HCT116 (cell line): ENCODE measurements around the gene GYS1. TPM values are rescaled to one million over a fixed set of nuclear protein-coding genes. Genes with fewer than 3 reads are reported as not detected.

Experiments
- ATAC-seq: fragments of 200-7000 bp; cut with Tn5 transposase; 2 replicates; pipeline ENCODE4 v1.9.1; 2020; ENCODE audit warnings: mild to moderate bottlenecking, moderate library complexity
- BruUV-seq: library from RNA; stranded (reverse); fragments of 400-500 nt; replicated peaks from 2 replicates; lab custom pipeline; 2021; lab: Mats Ljungman, UMichigan
- CTCF ChIA-PET: fragments of 300-600 bp; sonication (Branson Sonifier 250); formaldehyde crosslinking; loops from one replicate; lab custom pipeline; 2021; ENCODE audit warnings: antibody characterized with exemption; lab: Charles Lee
- POLR2A ChIA-PET: fragments of 300-600, 350-600 bp; sonication (Branson Sonifier 250); formaldehyde crosslinking; loops from one replicate; lab custom pipeline; 2021; ENCODE audit warnings: antibody characterized with exemption; lab: Charles Lee
- RAD21 ChIA-PET, 2 experiments: fragments of 300-600 bp; sonication (Branson Sonifier 250); formaldehyde crosslinking; loops; one replicate each; lab custom pipeline; 2023; ENCODE audit warnings: low total read pairs in 2 of 2; ENCODE audit not compliant: uncharacterized antibody in 2 of 2, unreplicated experiment in 2 of 2, low non-redundant PET in 1 of 2; lab: Charles Lee
- DNase-seq: peaks from one replicate; pipeline ENCODE4 v3.0.0-alpha.2; 2010; ENCODE audit warnings: low read depth, low spot score
- H2AFZ ChIP-seq: fragments of 200-600 bp; shearing (Covaris generic), sonication (generic); 2 replicates; pipeline ENCODE4 v1.6.1; 2017; ENCODE audit warnings: low read depth, mixed run types, mixed read lengths, antibody characterized with exemption, low read length; ENCODE audit not compliant: poor library complexity, severe bottlenecking
- H3K27ac ChIP-seq: 2 replicates; pipeline ENCODE4 v1.5.1; 2012; ENCODE audit warnings: low read depth, low read length
- H3K27me3 ChIP-seq: fragments of 200-600 bp; sonication (generic); 2 replicates; pipeline ENCODE4 v1.6.1; 2016; ENCODE audit warnings: mixed run types, low read length, mixed read lengths; ENCODE audit not compliant: insufficient read depth
- H3K36me3 ChIP-seq, 2 experiments: fragments of 200-500 bp in 1 of 2; fragments of 200-600 bp in 1 of 2; sonication (Bioruptor generic) in 1 of 2; sonication (generic) in 1 of 2; 2 replicates each; pipeline versions ENCODE4 v1.5.1 to v1.6.1; 2014 to 2016; ENCODE audit warnings: low read length in 2 of 2, inconsistent platforms in 1 of 2, mixed read lengths in 1 of 2, mixed run types in 1 of 2; ENCODE audit not compliant: insufficient read depth in 2 of 2, control insufficient read depth in 1 of 2
- H3K4me1 ChIP-seq, 2 experiments: fragments of 200-600 bp in 1 of 2; sonication (generic) in 1 of 2; 2 replicates each; pipeline versions ENCODE4 v1.5.1 to v1.6.1; 2012 to 2017; ENCODE audit warnings: low read length in 2 of 2, inconsistent platforms in 1 of 2, mild to moderate bottlenecking in 1 of 2, mixed read lengths in 1 of 2, mixed run types in 1 of 2, moderate library complexity in 1 of 2; ENCODE audit not compliant: insufficient read depth in 2 of 2, control insufficient read depth in 1 of 2
- H3K4me2 ChIP-seq: fragments of 200-600 bp; sonication (generic); 2 replicates; pipeline ENCODE4 v1.6.1; 2017; ENCODE audit warnings: mixed run types, low read length, mixed read lengths
- H3K4me3 ChIP-seq, 2 experiments: fragments of 200-600 bp in 1 of 2; sonication (generic) in 1 of 2; replicated peaks in 1 of 2; 2 replicates each; pipeline ENCODE4 v1.5.1; 2011 to 2016; ENCODE audit warnings: low read length in 2 of 2, control low read depth in 1 of 2, low read depth in 1 of 2, mild to moderate bottlenecking in 1 of 2, mixed read lengths in 1 of 2, mixed run types in 1 of 2
- H3K79me2 ChIP-seq: fragments of 200-600 bp; sonication (generic); 2 replicates; pipeline ENCODE4 v1.6.1; 2017; ENCODE audit warnings: mild to moderate bottlenecking, mixed run types, low read length, moderate library complexity, mixed read lengths; ENCODE audit not compliant: insufficient read depth
- H3K9ac ChIP-seq: fragments of 200-600 bp; sonication (generic); 2 replicates; pipeline ENCODE4 v1.6.1; 2016; ENCODE audit warnings: low read length, mixed read lengths
- H3K9me2 ChIP-seq: fragments of 200-600 bp; sonication (generic), shearing (Covaris generic); 2 replicates; pipeline ENCODE4 v1.6.1; 2017; ENCODE audit warnings: mixed run types, mild to moderate bottlenecking, moderate library complexity; ENCODE audit not compliant: insufficient read depth
- H3K9me3 ChIP-seq, 2 experiments: fragments of 200-500 bp in 1 of 2; fragments of 200-600 bp in 1 of 2; sonication (Bioruptor generic) in 1 of 2; sonication (generic) in 1 of 2; 2 replicates each; pipeline ENCODE4 v1.6.1; 2014 to 2017; ENCODE audit warnings: low read length in 2 of 2, mixed read lengths in 2 of 2, inconsistent platforms in 1 of 2, low read depth in 1 of 2, mild to moderate bottlenecking in 1 of 2, mixed run types in 1 of 2, moderate library complexity in 1 of 2; ENCODE audit not compliant: control insufficient read depth in 1 of 2, insufficient read depth in 1 of 2
- H4K20me1 ChIP-seq: fragments of 200-600 bp; sonication (generic), shearing (Covaris generic); 2 replicates; pipeline ENCODE4 v1.6.1; 2017; ENCODE audit warnings: mixed run types, mild to moderate bottlenecking, moderate library complexity; ENCODE audit not compliant: insufficient read depth
- CBX3 ChIP-seq: IDR thresholded peaks from 2 replicates; pipeline ENCODE4 v1.6.1; 2012; ENCODE audit warnings: low read depth
- RAD21 ChIP-seq: IDR thresholded peaks from 2 replicates; pipeline ENCODE4 v1.6.1; 2012; ENCODE audit warnings: low read depth, mild to moderate bottlenecking
- intact Hi-C: fragments of 100-400 bp; cut with micrococcal nuclease; formaldehyde crosslinking; loops from 2 replicates; pipeline ENCODE4 v1.10.0; 2022
- total RNA-seq: library from RNA; stranded (reverse); gene quantifications from one replicate; pipeline ENCODE4 v1.2.1, GENCODE V29; 2021; ENCODE audit not compliant: unreplicated experiment
- TF ChIP-seq, protein P1 (sequence below), 3 experiments: fragments of 200-600 bp in 1 of 3; sonication (generic) in 1 of 3; IDR thresholded peaks in 2 of 3; conservative IDR thresholded peaks in 1 of 3; 2 replicates each; pipeline ENCODE4 v1.5.1; 2012 to 2017; ENCODE audit warnings: low read depth in 2 of 3, low read length in 2 of 3, antibody characterized with exemption in 1 of 3, borderline replicate concordance in 1 of 3, control low read depth in 1 of 3, mild to moderate bottlenecking in 1 of 3, mixed read lengths in 1 of 3, mixed run types in 1 of 3, moderate library complexity in 1 of 3; ENCODE audit not compliant: insufficient read depth in 1 of 3

The GYS1 gene
- total RNA-seq, 1 experiment from 2014 or later = 50.7 TPM

DNA sequence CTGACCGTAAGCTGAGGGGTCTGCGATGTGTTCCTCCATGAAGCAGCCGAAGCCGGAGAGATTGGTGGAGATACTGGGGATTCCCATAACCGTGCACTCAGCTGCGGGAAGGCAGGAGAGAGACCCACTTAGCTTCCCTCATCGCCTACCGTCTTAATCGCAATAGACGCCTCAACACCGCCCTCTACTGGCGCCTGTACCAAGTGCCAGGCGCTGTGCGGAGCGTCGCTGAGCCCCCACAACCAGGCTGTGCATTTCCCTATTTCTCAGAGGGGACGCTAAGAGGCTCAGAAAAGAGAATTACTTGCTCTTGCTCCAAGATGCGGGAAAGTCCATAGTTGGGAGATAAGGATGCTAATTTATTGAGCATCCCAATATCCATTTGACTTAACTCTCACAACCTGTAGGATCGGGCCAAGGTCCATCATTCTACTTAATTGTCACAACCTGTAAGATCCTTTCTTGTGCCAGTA, 22.1 kb downstream of the GYS1 start:
- TF ChIP-seq, protein P1, sequence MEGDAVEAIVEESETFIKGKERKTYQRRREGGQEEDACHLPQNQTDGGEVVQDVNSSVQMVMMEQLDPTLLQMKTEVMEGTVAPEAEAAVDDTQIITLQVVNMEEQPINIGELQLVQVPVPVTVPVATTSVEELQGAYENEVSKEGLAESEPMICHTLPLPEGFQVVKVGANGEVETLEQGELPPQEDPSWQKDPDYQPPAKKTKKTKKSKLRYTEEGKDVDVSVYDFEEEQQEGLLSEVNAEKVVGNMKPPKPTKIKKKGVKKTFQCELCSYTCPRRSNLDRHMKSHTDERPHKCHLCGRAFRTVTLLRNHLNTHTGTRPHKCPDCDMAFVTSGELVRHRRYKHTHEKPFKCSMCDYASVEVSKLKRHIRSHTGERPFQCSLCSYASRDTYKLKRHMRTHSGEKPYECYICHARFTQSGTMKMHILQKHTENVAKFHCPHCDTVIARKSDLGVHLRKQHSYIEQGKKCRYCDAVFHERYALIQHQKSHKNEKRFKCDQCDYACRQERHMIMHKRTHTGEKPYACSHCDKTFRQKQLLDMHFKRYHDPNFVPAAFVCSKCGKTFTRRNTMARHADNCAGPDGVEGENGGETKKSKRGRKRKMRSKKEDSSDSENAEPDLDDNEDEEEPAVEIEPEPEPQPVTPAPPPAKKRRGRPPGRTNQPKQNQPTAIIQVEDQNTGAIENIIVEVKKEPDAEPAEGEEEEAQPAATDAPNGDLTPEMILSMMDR (IDR thresholded peaks at IDR 0.05 in 2 of 3, conservative IDR thresholded peaks at IDR 0.05 in 1 of 3; ENCODE audit: borderline replicate concordance in 1 of 3, insufficient read depth in 1 of 3, low read depth in 2 of 3, low read length in 2 of 3) = peak in 2 of 3 experiments; percentile 94 to 95; a peak in 4 of 6 replicates
- TF ChIP-seq CBX3 (no peak), RAD21 (peak; percentile 88)
- BruUV-seq = no TSS peak
- Histone ChIP-seq H3K27me3 (no peaks in the 10 kb centered on the region), H3K4me1 (peaks cover 0 to 22% of the 10 kb centered on the region in 2 experiments; a peak in 3 of 4 replicates), H3K9me3 (no peaks in the 10 kb centered on the region), H3K9ac (no peak overlapping the region), H4K20me1 (peaks cover 7% of the 10 kb centered on the region; the same call in 1 of the 2 replicates), H3K27ac (no peak overlapping the region), H3K4me2 (no peak overlapping the region), H3K4me3 (no peak overlapping the region), H2AFZ (no peak overlapping the region), H3K9me2 (no peaks in the 10 kb centered on the region), H3K79me2 (peaks cover 7% of the 10 kb centered on the region), H3K36me3 (peaks cover 14 to 35% of the 10 kb centered on the region in 2 experiments; a peak in 3 of 4 replicates)
- RAD21 ChIA-PET = interaction anchor here in 1 of 2 experiments (0.5 to 0.9 kb wide), 4 partner anchors 10 to 176 kb away, joined by 3 to 4 read pairs (median 3); no protein-coding TSS in a partner anchor
- ATAC-seq (peak; percentile 71), DNase-seq (no peak)
- intact Hi-C loops = loop anchor here (1.0 kb wide), 2 partner anchors 136 to 183 kb away; no protein-coding TSS in a partner anchor
- CTCF ChIA-PET = interaction anchor here (0.7 to 3.2 kb wide), 28 partner anchors 9 to 630 kb away, joined by 3 to 28 read pairs (median 4); partner anchors contain the start of genes BAX, CA11, DHDH and GYS1
- POLR2A ChIA-PET = interaction anchor here (0.8 to 1.9 kb wide), 5 partner anchors 9 to 99 kb away, joined by 3 to 11 read pairs (median 3); partner anchors contain the start of genes BAX, DHDH, GYS1 and PPP1R15A
